A549 (cell line): Measurements from ENCODE around the gene ARHGAP32.

Experiments
- BHLHE40 ChIP-seq: IDR thresholded peaks from 2 replicates; pipeline ENCODE4 v1.6.1; 2012; ENCODE audit warnings: low read depth, low read length, inconsistent platforms
- EHF ChIP-seq: fragments of 250-450 bp; sonication (Bioruptor Pico); IDR thresholded peaks from 2 replicates; pipeline ENCODE4 v1.5.0; 2020; ENCODE audit warnings: mild to moderate bottlenecking
- HDAC2 ChIP-seq: fragments of 200-600 bp; sonication (generic); IDR thresholded peaks from 2 replicates; pipeline ENCODE4 v1.6.1; 2016
- MAFK ChIP-seq: fragments of 450-650 bp; IDR thresholded peaks from 2 replicates; pipeline ENCODE4 v1.6.1; 2014; ENCODE audit not compliant: partially characterized antibody
- MYC ChIP-seq: IDR thresholded peaks from 2 replicates; pipeline ENCODE4 v1.6.1; 2012; ENCODE audit warnings: mild to moderate bottlenecking, inconsistent platforms, low read length, improper control_type of control experiment, borderline replicate concordance
- POLR2A ChIP-seq: IDR thresholded peaks from 2 replicates; pipeline ENCODE4 v1.6.1; 2012; ENCODE audit warnings: mild to moderate bottlenecking, low read length
- RARB ChIP-seq: fragments of 250-450 bp; sonication (Bioruptor Pico); IDR thresholded peaks from 2 replicates; pipeline ENCODE4 v1.8.0; 2021; ENCODE audit warnings: mild to moderate bottlenecking, moderate library complexity
- ZSCAN20 ChIP-seq: fragments of 250-450 bp; sonication (Bioruptor Pico); IDR thresholded peaks from 2 replicates; pipeline ENCODE4 v1.8.0; 2022; ENCODE audit warnings: mild to moderate bottlenecking, moderate library complexity
- TF ChIP-seq, protein P1 (sequence below): fragments of >200 bp; sonication (Bioruptor Twin); formaldehyde crosslinking; IDR thresholded peaks from 3 replicates; pipeline ENCODE4 v1.5.1; 2016

DNA sequence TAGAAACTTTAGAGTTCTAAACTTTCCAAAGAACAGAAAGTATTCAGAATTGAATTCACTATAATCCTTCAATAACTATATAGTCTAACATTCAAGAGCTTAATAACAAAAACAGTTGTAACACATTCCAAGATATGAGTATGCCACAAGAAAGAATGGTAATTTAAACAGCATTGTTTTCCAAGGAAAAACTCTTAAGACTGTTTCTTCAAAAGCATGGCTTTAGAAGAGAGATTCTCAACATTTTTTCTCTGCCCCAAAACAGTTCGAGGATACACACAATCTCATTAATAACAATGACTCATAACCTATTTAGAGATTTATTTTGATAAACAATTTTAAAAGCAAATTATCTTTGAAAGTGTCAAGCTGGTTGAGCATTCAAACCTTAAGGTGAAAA is 16.7 kb upstream of the ARHGAP32 start:
- TF ChIP-seq BHLHE40 = no peak
- TF ChIP-seq, protein P1, sequence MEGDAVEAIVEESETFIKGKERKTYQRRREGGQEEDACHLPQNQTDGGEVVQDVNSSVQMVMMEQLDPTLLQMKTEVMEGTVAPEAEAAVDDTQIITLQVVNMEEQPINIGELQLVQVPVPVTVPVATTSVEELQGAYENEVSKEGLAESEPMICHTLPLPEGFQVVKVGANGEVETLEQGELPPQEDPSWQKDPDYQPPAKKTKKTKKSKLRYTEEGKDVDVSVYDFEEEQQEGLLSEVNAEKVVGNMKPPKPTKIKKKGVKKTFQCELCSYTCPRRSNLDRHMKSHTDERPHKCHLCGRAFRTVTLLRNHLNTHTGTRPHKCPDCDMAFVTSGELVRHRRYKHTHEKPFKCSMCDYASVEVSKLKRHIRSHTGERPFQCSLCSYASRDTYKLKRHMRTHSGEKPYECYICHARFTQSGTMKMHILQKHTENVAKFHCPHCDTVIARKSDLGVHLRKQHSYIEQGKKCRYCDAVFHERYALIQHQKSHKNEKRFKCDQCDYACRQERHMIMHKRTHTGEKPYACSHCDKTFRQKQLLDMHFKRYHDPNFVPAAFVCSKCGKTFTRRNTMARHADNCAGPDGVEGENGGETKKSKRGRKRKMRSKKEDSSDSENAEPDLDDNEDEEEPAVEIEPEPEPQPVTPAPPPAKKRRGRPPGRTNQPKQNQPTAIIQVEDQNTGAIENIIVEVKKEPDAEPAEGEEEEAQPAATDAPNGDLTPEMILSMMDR = no peak
- TF ChIP-seq HDAC2 = no peak
- no peak for TF ChIP-seq MYC
- TF ChIP-seq POLR2A = no peak
- no peak for TF ChIP-seq ZSCAN20
- no peak for TF ChIP-seq EHF (CRISPR knock-in tag)
- TF ChIP-seq RARB (CRISPR knock-in tag) = no peak
- TF ChIP-seq MAFK = no peak
